Small intestine (tissue), 7 donors: ENCODE results near the gene PSTPIP1. TPM values are rescaled to one million over a fixed set of nuclear protein-coding genes. Genes with fewer than 3 reads are reported as not detected.

ENCODE experiments used
- DNase-seq, 2 donors: peaks; one replicate each; pipeline versions ENCODE4 v3.0.0 to v3.0.0-alpha.2; 2013
- FAIRE-seq: peaks from 2 replicates; lab custom pipeline; 2012; peaks lifted over from hg19 to GRCh38; lab: Jason Lieb, UNC
- H3K27ac ChIP-seq, 3 donors: one replicate each; pipeline ENCODE4 v1.5.1; 2013; ENCODE audit warnings: low read length in 2 of 3, mild to moderate bottlenecking in 2 of 3, control low read depth in 1 of 3, inconsistent platforms in 1 of 3, low read depth in 1 of 3, moderate library complexity in 1 of 3
- H3K27me3 ChIP-seq, 3 donors: one replicate each; pipeline ENCODE4 v1.6.1; 2013; ENCODE audit warnings: low read length in 3 of 3, inconsistent platforms in 1 of 3; ENCODE audit not compliant: control insufficient read depth in 3 of 3, insufficient read depth in 3 of 3
- H3K36me3 ChIP-seq, 3 donors: one replicate each; pipeline ENCODE4 v1.6.1; 2013; ENCODE audit warnings: low read length in 3 of 3, inconsistent platforms in 1 of 3, low read depth in 1 of 3, mild to moderate bottlenecking in 1 of 3, moderate library complexity in 1 of 3; ENCODE audit not compliant: control insufficient read depth in 3 of 3, insufficient read depth in 2 of 3
- H3K4me1 ChIP-seq, 3 donors: one replicate each; pipeline ENCODE4 v1.6.1; 2013; ENCODE audit warnings: low read length in 2 of 3, inconsistent platforms in 1 of 3, low read depth in 1 of 3, mild to moderate bottlenecking in 1 of 3, moderate library complexity in 1 of 3; ENCODE audit not compliant: control insufficient read depth in 3 of 3, insufficient read depth in 2 of 3
- H3K4me3 ChIP-seq, 3 donors: one replicate each; pipeline ENCODE4 v1.5.1; 2013; ENCODE audit warnings: low read length in 3 of 3, control low read depth in 1 of 3, inconsistent platforms in 1 of 3, low read depth in 1 of 3, mild to moderate bottlenecking in 1 of 3, moderate library complexity in 1 of 3
- H3K9me3 ChIP-seq, 2 donors: one replicate each; pipeline ENCODE4 v1.6.1; 2013; ENCODE audit warnings: low read depth in 1 of 2, low read length in 1 of 2; ENCODE audit not compliant: control insufficient read depth in 2 of 2, insufficient read depth in 1 of 2
- WGBS, 3 donors: extraction: QIAGEN DNeasy Blood & Tissue Kit; methylation state at CpG; one replicate each; pipeline ENCODE4 v1.1.7; 2013; 5-methylcytosine and 5-hydroxymethylcytosine counted together
- polyA plus RNA-seq, 4 donors: library from polyadenylated mRNA; stranded (reverse) in 3 of 4; unstranded in 1 of 4; fragments of 200-250 nt in 3 of 4; fragments of 120-200 nt in 1 of 4; gene quantifications; one replicate each; pipeline versions ENCODE4 v1.2.1 to v1.2.3, GENCODE V29; 2013
- donor health status: healthy with polysubstance abuse.
- donor health status: control.
- donor health status: control.
- donor health status: Bipolar disorder and iron deficiency.
- donor health status: healthy.

Gene PSTPIP1
- polyA plus RNA-seq, 4 donors = 1.8 to 17.0 (median 3.2) TPM

DNA sequence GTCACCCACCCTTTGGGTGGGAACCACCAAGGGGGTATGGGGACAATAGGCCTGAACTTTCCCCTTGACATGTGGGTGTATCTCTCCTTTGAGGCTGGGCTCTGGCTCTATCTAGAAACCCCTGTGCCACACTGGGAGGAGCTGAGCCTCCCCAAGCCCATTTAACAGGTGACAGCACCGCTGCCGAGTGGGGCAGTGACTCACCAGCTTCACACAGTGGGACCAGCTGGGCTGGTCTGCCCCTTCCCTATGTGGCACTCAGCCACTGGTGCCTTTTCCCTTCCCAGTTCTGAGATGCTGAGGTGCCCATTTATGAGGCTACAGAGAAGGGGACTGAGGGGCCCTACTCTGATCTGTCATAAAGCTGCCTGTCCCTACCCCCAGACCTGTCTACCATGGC, 5.1 kb downstream of the PSTPIP1 start:
- Histone ChIP-seq H3K27ac (no peak overlapping the region), H3K27me3 (no peaks in the 10 kb centered on the region), H3K4me1 (no peaks in the 10 kb centered on the region), H3K36me3 (no peaks in the 10 kb centered on the region), H3K4me3 (no peak overlapping the region), H3K9me3 (no peaks in the 10 kb centered on the region)
- WGBS, 3 donors = 48 to 70% (median 69%) methylated on average over 2 of the region's 2 CpGs
- no peak for DNase-seq
- FAIRE-seq = no peak

GRCh38 chr15:77001351-77001750, 6.4 kb downstream of the PSTPIP1 start:
- DNase-seq = no peak
- H3K27ac ChIP-seq = no peak overlapping the region
- no peaks in the 10 kb centered on the region for H3K36me3 ChIP-seq
- no peaks in the 10 kb centered on the region for H3K9me3 ChIP-seq
- FAIRE-seq = no peak
- H3K4me1 ChIP-seq = no peaks in the 10 kb centered on the region
- no peak overlapping the region for H3K4me3 ChIP-seq
- 73 to 82% (median 78%) methylated on average over 4 of the region's 4 CpGs for WGBS, 3 donors
- no peaks in the 10 kb centered on the region for H3K27me3 ChIP-seq

DNA sequence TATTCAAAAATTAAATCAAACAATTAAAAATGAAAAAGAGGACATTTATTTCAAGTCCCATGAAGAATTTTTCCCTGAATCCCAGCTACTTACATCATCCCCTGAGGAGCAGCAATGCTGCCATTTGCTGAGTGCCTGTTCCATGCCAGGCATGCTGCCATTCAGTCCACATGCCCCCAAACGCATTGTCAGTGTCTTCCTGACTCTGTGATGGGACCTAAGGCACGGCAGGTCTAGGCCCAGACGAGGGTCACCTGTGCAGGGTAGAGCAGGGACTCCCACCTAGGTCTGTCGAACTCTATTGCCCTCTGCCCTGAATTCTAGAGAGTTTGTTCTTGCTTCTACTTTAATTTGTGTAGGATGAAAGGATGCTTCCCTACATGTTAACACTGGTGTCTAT, 7.0 kb downstream of the PSTPIP1 start:
- H3K27ac ChIP-seq = no peak overlapping the region
- WGBS, 3 donors = 66 to 83% (median 74%) methylated on average over 4 of the region's 4 CpGs
- no peak for DNase-seq

DNA sequence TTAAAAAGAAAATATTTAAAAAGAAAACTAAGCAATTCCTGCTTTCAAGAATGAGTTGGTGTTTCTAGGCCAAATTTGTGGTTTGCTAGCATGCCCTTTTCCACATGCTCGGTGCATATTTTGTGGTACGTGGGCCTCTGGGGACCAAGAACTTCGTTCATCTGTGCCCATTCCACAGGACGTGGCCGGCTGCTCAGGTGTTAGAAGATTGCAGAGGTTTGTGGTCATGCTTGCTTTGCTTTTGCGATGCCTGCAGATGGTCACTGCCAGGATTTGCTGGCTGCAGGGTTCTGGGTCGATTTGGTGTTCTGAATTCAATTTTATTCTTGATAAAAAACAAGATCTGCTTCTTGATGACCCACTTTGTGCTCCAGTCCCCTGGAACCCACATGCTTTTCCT, 7.5 kb downstream of the PSTPIP1 start:
- FAIRE-seq = no peak
- Histone ChIP-seq H3K4me3 (no peak overlapping the region), H3K27ac (peak overlapping the region in 1 of 3 donors; percentile 18), H3K9me3 (no peaks in the 10 kb centered on the region), H3K4me1 (no peaks in the 10 kb centered on the region), H3K27me3 (no peaks in the 10 kb centered on the region), H3K36me3 (no peaks in the 10 kb centered on the region)
- 59 to 69% (median 64%) methylated on average over 7 of the region's 7 CpGs for WGBS, 3 donors
- no peak for DNase-seq

More for the DNA sequence above, 7.0 kb downstream of the PSTPIP1 start:
- Histone ChIP-seq H3K4me1 (no peaks in the 10 kb centered on the region), H3K36me3 (no peaks in the 10 kb centered on the region), H3K9me3 (no peaks in the 10 kb centered on the region), H3K27me3 (no peaks in the 10 kb centered on the region), H3K4me3 (no peak overlapping the region)
- no peak for FAIRE-seq

DNA sequence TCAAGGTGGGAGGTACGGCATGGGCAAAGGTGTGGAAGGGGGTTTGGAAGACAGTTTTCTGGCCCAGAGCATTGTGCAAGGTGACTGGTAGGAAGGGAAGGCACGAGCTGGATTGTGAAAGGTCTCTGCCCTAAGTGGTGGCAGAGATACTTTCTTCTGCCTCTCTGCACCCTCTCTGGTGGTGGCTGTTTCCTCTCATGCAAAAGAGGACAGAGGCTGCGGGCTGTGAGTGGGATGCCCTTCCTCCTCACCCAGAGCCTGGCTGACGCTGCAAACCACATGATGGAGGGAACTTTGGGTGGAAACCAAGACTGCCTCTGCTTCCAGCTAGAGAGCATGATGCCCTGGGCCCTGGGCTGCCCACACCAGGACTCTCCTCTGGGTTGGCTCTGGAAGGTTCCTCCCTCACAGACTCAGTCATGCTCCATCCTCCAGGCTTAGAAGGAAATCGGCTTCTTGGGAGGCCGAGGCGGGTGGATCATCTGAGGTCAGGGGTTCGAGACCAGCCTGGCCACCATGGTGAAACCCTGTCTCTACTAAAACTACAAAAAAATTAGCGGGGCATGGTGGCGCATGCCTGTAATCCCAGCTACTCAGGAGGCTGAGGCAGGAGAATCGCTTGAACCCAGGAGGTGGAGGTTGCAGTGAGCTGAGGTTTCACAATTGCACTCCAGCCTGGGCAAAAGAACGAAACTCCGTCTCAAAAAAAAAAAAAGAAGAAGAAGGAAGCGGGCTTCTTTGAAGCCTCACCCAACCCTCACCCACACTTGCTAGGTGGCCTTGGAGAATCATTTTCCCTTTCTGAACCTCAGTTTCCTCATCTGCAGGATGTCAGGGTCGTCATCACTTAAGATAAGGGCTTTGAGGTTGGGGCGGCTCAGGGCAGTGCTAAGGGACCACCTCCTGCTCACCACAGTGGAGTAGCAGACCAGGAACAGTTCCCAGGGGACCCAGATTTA, 8.3 kb downstream of the PSTPIP1 start:
- DNase-seq = peak in 1 of 2 donors; percentile 42
- WGBS, 3 donors = 63 to 76% (median 66%) methylated on average over 16 of the region's 16 CpGs

GRCh38 chr15:77004189-77004588, 9.3 kb downstream of the PSTPIP1 start:
- H3K36me3 ChIP-seq = no peaks in the 10 kb centered on the region
- no peak overlapping the region for H3K27ac ChIP-seq
- WGBS, 3 donors = 71 to 89% (median 78%) methylated on average over 4 of the region's 4 CpGs
- no peaks in the 10 kb centered on the region for H3K27me3 ChIP-seq
- H3K9me3 ChIP-seq = no peaks in the 10 kb centered on the region
- no peak for FAIRE-seq
- H3K4me1 ChIP-seq = no peaks in the 10 kb centered on the region
- DNase-seq = no peak
- no peak overlapping the region for H3K4me3 ChIP-seq

More for the DNA sequence above, 8.3 kb downstream of the PSTPIP1 start:
- Histone ChIP-seq H3K9me3 (no peaks in the 10 kb centered on the region), H3K4me1 (no peaks in the 10 kb centered on the region), H3K27me3 (no peaks in the 10 kb centered on the region), H3K36me3 (no peaks in the 10 kb centered on the region), H3K27ac (peak overlapping the region in 1 of 3 donors; percentile 18), H3K4me3 (no peak overlapping the region)
- no peak for FAIRE-seq

- DNase-seq = no peak
- H3K27me3 ChIP-seq = peaks cover 0 to 2% (median 0%) of the 10 kb centered on the region in 3 donors
- no peak overlapping the region for H3K27ac ChIP-seq
- no peak for FAIRE-seq
- WGBS, 3 donors = 88 to 96% (median 94%) methylated on average over 6 of the region's 6 CpGs
- H3K4me1 ChIP-seq = no peaks in the 10 kb centered on the region
- H3K4me3 ChIP-seq = no peak overlapping the region
- no peaks in the 10 kb centered on the region for H3K36me3 ChIP-seq
- no peaks in the 10 kb centered on the region for H3K9me3 ChIP-seq
Measured at GRCh38 chr15:77009176-77009575, 14.2 kb downstream of the PSTPIP1 start.

DNA sequence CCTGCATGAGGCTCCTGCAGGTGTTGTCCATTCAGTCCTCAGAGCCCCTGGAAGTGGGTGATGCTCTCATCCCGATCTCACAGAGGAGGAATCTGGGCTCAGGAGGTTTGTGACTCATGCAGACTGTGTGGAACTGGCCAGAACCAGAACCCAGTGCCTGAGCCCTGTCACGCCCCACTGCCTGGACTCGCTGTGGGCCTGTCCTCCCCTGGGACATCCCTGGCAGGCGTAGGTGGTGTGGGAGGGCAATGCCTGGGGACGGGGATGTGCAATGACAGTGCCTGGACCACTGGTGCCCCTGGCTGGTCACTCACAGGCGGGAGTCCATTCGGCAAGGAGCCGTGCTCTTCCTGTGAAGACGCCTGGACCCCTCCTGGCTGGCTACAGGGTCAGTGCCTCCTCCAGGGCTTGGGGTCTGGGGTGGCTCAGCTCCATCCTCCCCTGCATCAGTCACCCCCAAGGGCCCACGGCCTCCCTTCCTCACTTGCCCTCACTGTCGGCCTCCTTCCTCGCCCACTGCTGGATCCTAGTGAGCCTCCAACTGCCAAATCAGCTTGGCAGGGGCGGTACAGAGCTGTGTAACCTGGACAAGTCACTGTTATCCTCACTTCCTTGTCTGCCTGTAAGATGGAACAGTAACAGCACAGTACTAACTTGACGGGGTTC, 14.9 kb downstream of the PSTPIP1 start:
- WGBS, 3 donors = 55 to 80% (median 75%) methylated on average over 12 to 14 of the region's 14 CpGs
- DNase-seq (no peak), FAIRE-seq (no peak)
- Histone ChIP-seq H3K27ac (no peak overlapping the region), H3K27me3 (peaks cover 0 to 2% (median 0%) of the 10 kb centered on the region in 3 donors), H3K4me1 (no peaks in the 10 kb centered on the region), H3K4me3 (no peak overlapping the region), H3K9me3 (no peaks in the 10 kb centered on the region), H3K36me3 (no peaks in the 10 kb centered on the region)
